Caco-2 (cell line): ENCODE results near the gene FAM187B. TPM values are rescaled to one million over a fixed set of nuclear protein-coding genes. Genes with fewer than 3 reads are reported as not detected.

ENCODE experiments used
- BruUV-seq: library from RNA; stranded (reverse); fragments of 400-500 nt; replicated peaks from 2 replicates; lab custom pipeline; 2021; lab: Mats Ljungman, UMichigan
- CTCF ChIA-PET: fragments of 300-600 bp; sonication (Branson Sonifier 250); formaldehyde crosslinking; loops from one replicate; lab custom pipeline; 2022; ENCODE audit warnings: antibody characterized with exemption; lab: Charles Lee
- POLR2A ChIA-PET: fragments of 300-600 bp; sonication (Branson Sonifier 250); formaldehyde crosslinking; loops from one replicate; lab custom pipeline; 2022; ENCODE audit warnings: antibody characterized with exemption; lab: Charles Lee
- DNase-seq, 2 experiments: peaks; one replicate each; pipeline versions ENCODE4 v3.0.0 to v3.0.0-alpha.2; 2020 to 2022
- H3K27me3 ChIP-seq: replicated peaks from 2 replicates; pipeline ENCODE4 v1.6.0; 2011; ENCODE audit warnings: low read length; ENCODE audit not compliant: control insufficient read depth, insufficient read depth
- H3K36me3 ChIP-seq: 2 replicates; pipeline ENCODE4 v1.5.1; 2011; ENCODE audit warnings: low read length; ENCODE audit not compliant: control insufficient read depth, insufficient read depth
- H3K4me1 ChIP-seq: fragments of 250-450 bp; sonication (Bioruptor Pico); 2 replicates; pipeline ENCODE4 v1.5.1; 2020; ENCODE audit warnings: mild to moderate bottlenecking
- H3K4me3 ChIP-seq: 2 replicates; pipeline ENCODE4 v1.5.1; 2011; ENCODE audit warnings: low read depth, mild to moderate bottlenecking, control low read depth, low read length
- H3K9me3 ChIP-seq: fragments of 250-450 bp; sonication (Bioruptor Pico); 2 replicates; pipeline ENCODE4 v1.5.1; 2020; ENCODE audit warnings: mild to moderate bottlenecking, moderate library complexity
- H3K27ac Mint-ChIP-seq: one replicate; pipeline ENCODE4 v1.8.0; 2022; ENCODE audit warnings: mixed read lengths; ENCODE audit not compliant: unreplicated experiment
- H3K27me3 Mint-ChIP-seq: one replicate; pipeline ENCODE4 v1.8.0; 2022; ENCODE audit warnings: mixed read lengths; ENCODE audit not compliant: insufficient read depth, unreplicated experiment
- H3K36me3 Mint-ChIP-seq: one replicate; pipeline ENCODE4 v1.8.0; 2022; ENCODE audit warnings: mild to moderate bottlenecking, mixed read lengths; ENCODE audit not compliant: insufficient read depth, unreplicated experiment
- H3K4me1 Mint-ChIP-seq: one replicate; pipeline ENCODE4 v1.8.0; 2022; ENCODE audit warnings: low read depth, mixed read lengths; ENCODE audit not compliant: unreplicated experiment
- H3K4me3 Mint-ChIP-seq: one replicate; pipeline ENCODE4 v1.8.0; 2022; ENCODE audit warnings: mild to moderate bottlenecking, moderate library complexity, mixed read lengths; ENCODE audit not compliant: unreplicated experiment
- H3K9me3 Mint-ChIP-seq: one replicate; pipeline ENCODE4 v1.8.0; 2022; ENCODE audit warnings: mixed read lengths; ENCODE audit not compliant: unreplicated experiment
- intact Hi-C: fragments of 100-400 bp; cut with micrococcal nuclease; formaldehyde crosslinking; loops from one replicate; pipeline ENCODE4 v1.10.0; 2022; ENCODE audit not compliant: unreplicated experiment
- total RNA-seq: library from RNA; stranded (reverse); gene quantifications from 2 replicates; pipeline ENCODE4 v1.2.3, GENCODE V29; 2022
- TF ChIP-seq, protein P1 (sequence below), 2 experiments: fragments of 200-600 bp in 1 of 2; IDR thresholded peaks; 1 replicate in 1 of 2; 2 replicates in 1 of 2; pipeline versions ENCODE4 v1.5.1 to v1.8.0; 2011 to 2022; ENCODE audit warnings: antibody characterized with exemption in 1 of 2, control low read depth in 1 of 2, inconsistent platforms in 1 of 2, low read depth in 1 of 2, low read length in 1 of 2, mild to moderate bottlenecking in 1 of 2, moderate library complexity in 1 of 2; ENCODE audit not compliant: insufficient read depth in 1 of 2, severe bottlenecking in 1 of 2, unreplicated experiment in 1 of 2

The FAM187B gene
- total RNA-seq, 1 experiment from 2014 or later = not detected

DNA sequence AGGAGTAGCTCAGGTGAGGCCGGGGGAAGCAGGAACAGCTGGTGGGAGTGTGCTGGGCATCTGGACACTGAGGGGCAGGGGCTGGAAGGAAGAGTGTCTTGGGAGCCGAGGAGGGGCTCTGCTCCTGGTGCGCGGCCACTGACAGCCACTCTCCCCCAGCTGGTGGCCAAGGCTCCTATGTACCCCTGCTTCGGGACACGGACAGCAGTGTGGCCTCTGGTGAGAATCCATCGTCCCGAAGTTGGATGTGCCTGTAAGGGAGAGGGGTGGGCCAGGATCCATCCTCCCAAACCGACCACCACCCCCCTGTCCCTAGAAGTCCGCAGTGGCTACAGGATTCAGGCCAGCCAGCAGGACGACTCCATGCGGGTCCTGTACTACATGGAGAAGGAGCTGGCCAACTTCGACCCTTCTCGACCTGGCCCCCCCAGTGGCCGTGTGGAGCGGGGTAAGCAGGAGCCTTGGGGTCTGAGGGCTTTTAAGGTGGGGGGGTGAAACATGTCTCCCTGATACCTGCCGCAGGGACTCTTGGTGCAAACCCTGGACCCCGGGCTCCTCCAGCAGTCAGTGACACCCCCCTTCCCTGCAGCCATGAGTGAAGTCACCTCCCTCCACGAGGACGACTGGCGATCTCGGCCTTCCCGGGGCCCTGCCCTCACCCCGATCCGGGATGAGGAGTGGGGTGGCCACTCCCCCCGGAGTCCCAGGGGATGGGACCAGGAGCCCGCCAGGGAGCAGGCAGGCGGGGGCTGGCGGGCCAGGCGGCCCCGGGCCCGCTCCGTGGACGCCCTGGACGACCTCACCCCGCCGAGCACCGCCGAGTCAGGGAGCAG lies 38.2 kb upstream of the FAM187B start:
- Histone ChIP-seq H3K4me1 (peaks cover 10% of the 10 kb centered on the region), H3K4me3 (peak overlapping the region; percentile 54), H3K36me3 (peaks cover 12% of the 10 kb centered on the region), H3K9me3 (no peaks in the 10 kb centered on the region), H3K27me3 (no peaks in the 10 kb centered on the region)
- BruUV-seq = no TSS peak
- H3K36me3 Mint-ChIP-seq = peaks cover 93% of the 10 kb centered on the region
- H3K4me3 Mint-ChIP-seq = peak overlapping the region; percentile 79
- H3K27me3 Mint-ChIP-seq = no peaks in the 10 kb centered on the region
- POLR2A ChIA-PET = no interaction called here
- H3K4me1 Mint-ChIP-seq = no peaks in the 10 kb centered on the region
- intact Hi-C loops = no loop called here
- TF ChIP-seq, protein P1, sequence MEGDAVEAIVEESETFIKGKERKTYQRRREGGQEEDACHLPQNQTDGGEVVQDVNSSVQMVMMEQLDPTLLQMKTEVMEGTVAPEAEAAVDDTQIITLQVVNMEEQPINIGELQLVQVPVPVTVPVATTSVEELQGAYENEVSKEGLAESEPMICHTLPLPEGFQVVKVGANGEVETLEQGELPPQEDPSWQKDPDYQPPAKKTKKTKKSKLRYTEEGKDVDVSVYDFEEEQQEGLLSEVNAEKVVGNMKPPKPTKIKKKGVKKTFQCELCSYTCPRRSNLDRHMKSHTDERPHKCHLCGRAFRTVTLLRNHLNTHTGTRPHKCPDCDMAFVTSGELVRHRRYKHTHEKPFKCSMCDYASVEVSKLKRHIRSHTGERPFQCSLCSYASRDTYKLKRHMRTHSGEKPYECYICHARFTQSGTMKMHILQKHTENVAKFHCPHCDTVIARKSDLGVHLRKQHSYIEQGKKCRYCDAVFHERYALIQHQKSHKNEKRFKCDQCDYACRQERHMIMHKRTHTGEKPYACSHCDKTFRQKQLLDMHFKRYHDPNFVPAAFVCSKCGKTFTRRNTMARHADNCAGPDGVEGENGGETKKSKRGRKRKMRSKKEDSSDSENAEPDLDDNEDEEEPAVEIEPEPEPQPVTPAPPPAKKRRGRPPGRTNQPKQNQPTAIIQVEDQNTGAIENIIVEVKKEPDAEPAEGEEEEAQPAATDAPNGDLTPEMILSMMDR (IDR thresholded peaks at IDR 0.05; ENCODE audit: insufficient read depth in 1 of 2, low read depth in 1 of 2, low read length in 1 of 2, severe bottlenecking in 1 of 2, unreplicated experiment in 1 of 2) = no peak
- H3K9me3 Mint-ChIP-seq = no peaks in the 10 kb centered on the region
- DNase-seq = peak in 1 of 2 experiments; percentile 46
- peak overlapping the region; percentile 92 for H3K27ac Mint-ChIP-seq
- CTCF ChIA-PET = no interaction called here

DNA sequence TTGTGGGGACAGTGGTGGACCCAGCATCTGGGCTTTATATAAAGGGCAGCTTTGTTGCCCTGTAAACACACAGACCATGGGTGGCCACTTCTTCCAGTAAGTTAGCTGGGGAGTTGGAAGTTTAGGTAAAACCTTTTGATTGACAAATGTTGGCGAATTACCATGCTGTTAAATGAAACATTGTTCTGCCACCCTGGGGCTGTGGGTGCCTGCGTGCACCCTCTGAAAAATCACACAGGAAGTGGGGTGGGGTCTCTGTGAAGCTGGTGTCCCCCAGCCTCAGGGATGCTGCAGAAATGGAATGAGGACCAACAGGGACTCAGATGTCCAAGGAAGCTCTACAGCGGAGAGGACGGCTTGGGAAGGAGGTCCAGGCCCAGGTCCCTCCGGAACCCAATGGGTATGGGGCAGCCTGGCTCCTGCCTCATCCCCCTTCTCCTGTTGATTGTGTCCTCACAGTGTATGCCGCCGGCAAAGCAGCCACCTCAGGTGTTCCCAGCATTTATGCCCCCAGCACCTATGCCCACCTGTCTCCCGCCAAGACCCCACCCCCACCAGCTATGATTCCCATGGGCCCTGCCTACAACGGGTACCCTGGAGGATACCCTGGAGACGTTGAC lies 37.5 kb upstream of the FAM187B start:
- POLR2A ChIA-PET = no interaction called here
- peak in 1 of 2 experiments; percentile 37 for DNase-seq
- H3K36me3 Mint-ChIP-seq = peaks cover 96% of the 10 kb centered on the region
- H3K4me1 ChIP-seq = peaks cover 10% of the 10 kb centered on the region
- no peaks in the 10 kb centered on the region for H3K9me3 Mint-ChIP-seq
- TF ChIP-seq, protein P1 (IDR thresholded peaks at IDR 0.05; ENCODE audit: insufficient read depth in 1 of 2, low read depth in 1 of 2, low read length in 1 of 2, severe bottlenecking in 1 of 2, unreplicated experiment in 1 of 2) = no peak
- H3K4me1 Mint-ChIP-seq = no peaks in the 10 kb centered on the region
- H3K27me3 ChIP-seq = no peaks in the 10 kb centered on the region
- peak overlapping the region; percentile 58 for H3K27ac Mint-ChIP-seq
- H3K4me3 ChIP-seq = no peak overlapping the region
- no peaks in the 10 kb centered on the region for H3K9me3 ChIP-seq
- H3K36me3 ChIP-seq = peaks cover 8% of the 10 kb centered on the region
- H3K27me3 Mint-ChIP-seq = no peaks in the 10 kb centered on the region
- peak overlapping the region; percentile 35 for H3K4me3 Mint-ChIP-seq
- no TSS peak for BruUV-seq
- CTCF ChIA-PET = no interaction called here
- intact Hi-C loops = loop anchor here (2.0 kb wide), 1 partner anchor 17 kb away; the partner anchor contains the start of gene LSR

DNA sequence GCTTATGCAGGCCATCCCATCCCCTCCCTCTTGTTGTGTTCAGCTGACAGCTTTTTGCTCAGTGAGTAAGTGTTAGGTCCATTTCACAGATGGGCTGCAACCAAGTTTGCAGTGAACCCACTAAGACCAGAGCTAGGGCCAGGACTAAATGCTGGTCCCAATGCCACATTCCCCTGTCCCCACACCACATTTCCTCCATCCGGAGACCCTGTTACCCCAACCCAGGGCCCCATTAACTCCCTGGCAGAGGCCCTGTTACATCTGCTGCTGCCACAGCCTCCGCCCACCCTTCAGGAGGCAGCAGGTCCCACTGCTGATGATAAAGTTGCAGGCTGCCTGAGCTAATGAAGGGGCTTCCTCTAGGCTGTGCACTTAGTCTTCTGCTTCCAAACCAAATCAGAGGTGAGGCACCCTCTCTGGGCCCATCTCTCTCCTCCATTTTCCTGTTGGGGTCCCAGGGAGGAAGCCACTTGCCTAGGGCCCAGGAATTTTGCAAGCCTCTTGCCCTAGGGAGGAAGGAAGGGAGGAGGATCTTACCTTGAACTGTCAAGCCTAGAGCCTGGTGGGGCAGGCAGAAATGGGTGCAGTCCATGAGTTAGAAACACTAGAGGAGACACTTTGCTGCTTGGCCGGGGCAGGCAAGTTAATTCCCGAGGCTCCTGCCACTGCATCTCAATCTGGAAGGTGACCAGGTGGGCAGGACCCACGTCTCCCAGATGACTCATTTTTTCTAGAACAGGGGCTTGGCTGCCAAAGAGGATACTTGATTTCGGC lies 36.8 kb upstream of the FAM187B start:
- CTCF ChIA-PET = no interaction called here
- Mint-ChIP-seq H3K27me3 (no peaks in the 10 kb centered on the region), H3K4me3 (peak overlapping the region; percentile 25), H3K36me3 (peaks cover 96% of the 10 kb centered on the region), H3K4me1 (no peaks in the 10 kb centered on the region), H3K27ac (peak overlapping the region; percentile 58), H3K9me3 (no peaks in the 10 kb centered on the region)
- POLR2A ChIA-PET = no interaction called here
- Histone ChIP-seq H3K27me3 (no peaks in the 10 kb centered on the region), H3K9me3 (no peaks in the 10 kb centered on the region), H3K4me3 (no peak overlapping the region), H3K4me1 (peaks cover 10% of the 10 kb centered on the region), H3K36me3 (peaks cover 8% of the 10 kb centered on the region)
- peak in 1 of 2 experiments; percentile 31 for DNase-seq
- BruUV-seq = no TSS peak
- intact Hi-C loops = loop anchor here (2.0 kb wide), 1 partner anchor 17 kb away; the partner anchor contains the start of gene LSR
- TF ChIP-seq, protein P1 (IDR thresholded peaks at IDR 0.05; ENCODE audit: insufficient read depth in 1 of 2, low read depth in 1 of 2, low read length in 1 of 2, severe bottlenecking in 1 of 2, unreplicated experiment in 1 of 2) = no peak
